ENCODE results near the gene CNTRL.

DNA sequence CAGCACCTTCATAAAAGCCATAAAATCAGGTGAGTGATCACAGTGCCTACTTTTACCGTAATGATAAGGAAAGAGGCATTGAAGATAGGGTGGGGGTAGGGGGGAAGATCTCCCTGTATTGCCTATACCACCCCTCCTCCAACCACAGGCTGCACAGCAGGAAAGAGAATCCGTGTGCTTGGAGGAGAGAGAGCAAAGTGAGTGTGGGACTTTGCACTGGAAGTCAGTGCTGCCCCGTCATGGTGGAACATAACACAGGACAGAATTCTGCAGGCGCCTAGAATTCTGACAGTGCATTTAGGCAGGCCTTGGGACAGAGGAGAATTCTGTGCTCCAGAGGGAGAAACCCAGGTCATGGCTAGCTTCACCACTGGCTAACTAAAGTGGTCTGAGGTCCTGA is 21.2 kb upstream of the CNTRL start:
- TF ChIP-seq POLR2AphosphoS5 (IDR thresholded peaks at IDR 0.05; ENCODE audit: borderline replicate concordance, low read depth, low read length), result no peak
- TF ChIP-seq EZH2 (IDR thresholded peaks at IDR 0.05), result no peak
